Right atrium auricular region (tissue), 2 donors: Measurements from ENCODE around the gene NAGK. TPM values are rescaled to one million over a fixed set of nuclear protein-coding genes. Genes with fewer than 3 reads are reported as not detected.
"Not testable (repeated sequence)": the region's sequence is repeated elsewhere in the genome, so short reads cannot be mapped to it uniquely, and the experiment has no call there.

Experiments
- DNase-seq: peaks from one replicate; pipeline ENCODE4 v3.0.0-alpha.2; 2019; ENCODE audit warnings: low spot score
- H3K27ac ChIP-seq, 2 donors: fragments of 200-600 bp; sonication (generic); 1 replicate in 1 of 2; 2 replicates in 1 of 2; pipeline ENCODE4 v1.5.1; 2016 to 2019
- H3K27me3 ChIP-seq, 2 donors: fragments of 200-600 bp; sonication (generic); one replicate each; pipeline versions ENCODE4 v1.5.1 to v1.6.0; 2017 to 2019
- H3K36me3 ChIP-seq: fragments of 200-600 bp; sonication (generic); one replicate; pipeline ENCODE4 v1.5.1; 2016
- H3K4me1 ChIP-seq, 2 donors: fragments of 200-600 bp; sonication (generic); one replicate each; pipeline versions ENCODE4 v1.5.1 to v1.6.0; 2017 to 2019
- H3K4me3 ChIP-seq, 2 donors: fragments of 200-600 bp; sonication (generic); 1 replicate in 1 of 2; 2 replicates in 1 of 2; pipeline ENCODE4 v1.5.1; 2017 to 2019; ENCODE audit warnings: mild to moderate bottlenecking in 1 of 2, moderate library complexity in 1 of 2
- H3K9me3 ChIP-seq, 2 donors: fragments of 200-600 bp; sonication (generic); one replicate each; pipeline ENCODE4 v1.5.1; 2019
- CTCF ChIP-seq, 2 donors: fragments of 200-600 bp; sonication (generic); IDR thresholded peaks; one replicate each; pipeline ENCODE4 v1.5.1; 2019; ENCODE audit warnings: antibody characterized with exemption in 2 of 2
- total RNA-seq, 2 donors: library from RNA; depleted of rRNA; stranded (reverse); fragments of >200 nt; gene quantifications; one replicate each; pipeline ENCODE4 v1.1.0, GENCODE V29; 2016

NAGK gene
- total RNA-seq, 2 donors from 2014 or later = 30.4 to 45.5 TPM

- no peak overlapping the region for H3K27ac ChIP-seq
- peaks cover 47% of the 10 kb centered on the region for H3K36me3 ChIP-seq
- no peak for DNase-seq
- H3K9me3 ChIP-seq = no peaks in the 10 kb centered on the region
- H3K4me1 ChIP-seq = peaks cover 0 to 23% of the 10 kb centered on the region in 2 donors
- TF ChIP-seq CTCF (IDR thresholded peaks at IDR 0.05) = no peak
- H3K4me3 ChIP-seq = no peak overlapping the region
- no peaks in the 10 kb centered on the region for H3K27me3 ChIP-seq
These were observed 5.0 kb downstream of the NAGK start for GRCh38 chr2:71073475-71073874.

DNA sequence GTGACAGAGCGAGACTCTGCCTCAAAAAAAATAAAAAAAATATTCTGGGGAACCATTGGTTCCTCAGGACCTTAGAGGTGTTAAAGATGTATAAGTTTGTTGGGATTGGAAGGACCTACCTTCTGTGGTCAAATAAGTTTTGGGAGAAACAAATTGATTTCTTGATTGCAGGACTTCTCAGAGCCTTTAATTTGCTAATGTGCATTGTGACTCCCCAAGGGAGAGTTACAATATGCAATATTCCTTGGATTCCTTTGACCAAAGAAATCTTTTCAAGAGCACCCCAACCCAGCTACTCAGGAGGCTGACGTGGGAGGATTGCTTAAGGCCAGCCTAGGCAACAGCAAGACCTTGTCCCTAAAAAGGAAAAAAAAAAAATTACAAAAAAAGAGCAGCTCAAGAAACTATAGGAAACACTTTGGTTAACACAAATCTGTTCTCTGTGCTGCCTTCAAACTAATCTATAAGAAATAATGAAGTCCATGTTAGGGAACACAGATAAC is 6.5 kb downstream of the NAGK start:
- no peak for DNase-seq
- Histone ChIP-seq H3K4me1 (peaks cover 0 to 9% of the 10 kb centered on the region in 2 donors), H3K27ac (no peak overlapping the region), H3K4me3 (no peak overlapping the region), H3K9me3 (no peaks in the 10 kb centered on the region), H3K36me3 (peaks cover 50% of the 10 kb centered on the region), H3K27me3 (no peaks in the 10 kb centered on the region)
- no peak for TF ChIP-seq CTCF (IDR thresholded peaks at IDR 0.05)

DNA sequence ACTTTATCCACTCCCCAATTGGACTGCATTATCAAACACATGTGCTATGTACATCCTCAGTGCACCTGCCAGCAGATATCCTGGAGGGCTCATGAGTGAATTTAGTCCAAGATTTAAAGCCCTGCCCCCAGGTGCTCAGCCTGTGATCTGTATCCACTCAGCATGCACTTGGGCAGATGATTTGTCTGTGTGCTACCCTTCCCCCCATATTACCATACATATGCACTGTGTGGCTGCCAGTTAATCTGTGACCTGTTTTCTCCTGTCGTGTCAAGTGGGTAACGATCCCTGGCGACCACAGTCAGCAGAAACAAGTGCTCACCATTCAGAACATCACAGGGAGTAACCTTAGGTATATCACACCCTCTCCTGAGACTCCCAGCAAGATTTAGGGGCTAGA is 10.2 kb downstream of the NAGK start:
- no peak for TF ChIP-seq CTCF (IDR thresholded peaks at IDR 0.05)
- Histone ChIP-seq H3K36me3 (peaks cover 41% of the 10 kb centered on the region), H3K27me3 (no peaks in the 10 kb centered on the region)

GRCh38 chr2:71082402-71083252 is 14.2 kb downstream of the NAGK start:
- peaks cover 12% of the 10 kb centered on the region for H3K36me3 ChIP-seq
- TF ChIP-seq CTCF (IDR thresholded peaks at IDR 0.05) = no peak
- H3K9me3 ChIP-seq = no peaks in the 10 kb centered on the region
- no peaks in the 10 kb centered on the region for H3K27me3 ChIP-seq
- H3K4me3 ChIP-seq = no peak overlapping the region
- no peaks in the 10 kb centered on the region for H3K4me1 ChIP-seq
- H3K27ac ChIP-seq = no peak overlapping the region
- no peak for DNase-seq

More for the DNA sequence above, 10.2 kb downstream of the NAGK start:
- Histone ChIP-seq H3K4me1 (no peaks in the 10 kb centered on the region), H3K9me3 (no peaks in the 10 kb centered on the region), H3K4me3 (no peak overlapping the region), H3K27ac (no peak overlapping the region)
- DNase-seq = no peak

DNA sequence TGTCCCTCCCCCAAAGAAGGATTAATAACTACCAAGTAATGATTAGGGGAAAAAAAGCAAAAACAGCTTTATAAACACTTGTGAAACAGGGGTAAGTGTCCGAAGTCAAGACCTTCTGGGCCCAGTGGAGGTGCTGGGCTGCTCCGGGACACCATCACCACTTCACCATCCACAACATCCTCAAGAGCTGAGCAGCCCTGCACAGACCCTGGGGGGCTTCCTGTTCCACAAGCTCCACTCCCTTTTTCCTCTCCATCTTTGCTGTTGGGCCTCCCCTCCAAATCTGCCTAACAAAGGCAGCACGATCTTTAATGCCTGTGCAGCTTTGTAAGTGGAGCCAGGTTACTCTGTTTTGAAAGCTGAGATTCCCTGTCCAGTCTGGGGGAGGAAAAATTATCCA is 14.8 kb downstream of the NAGK start:
- not testable (repeated sequence) for H3K36me3 ChIP-seq, H3K27ac ChIP-seq, DNase-seq, H3K4me1 ChIP-seq, H3K4me3 ChIP-seq, H3K9me3 ChIP-seq, H3K27me3 ChIP-seq

DNA sequence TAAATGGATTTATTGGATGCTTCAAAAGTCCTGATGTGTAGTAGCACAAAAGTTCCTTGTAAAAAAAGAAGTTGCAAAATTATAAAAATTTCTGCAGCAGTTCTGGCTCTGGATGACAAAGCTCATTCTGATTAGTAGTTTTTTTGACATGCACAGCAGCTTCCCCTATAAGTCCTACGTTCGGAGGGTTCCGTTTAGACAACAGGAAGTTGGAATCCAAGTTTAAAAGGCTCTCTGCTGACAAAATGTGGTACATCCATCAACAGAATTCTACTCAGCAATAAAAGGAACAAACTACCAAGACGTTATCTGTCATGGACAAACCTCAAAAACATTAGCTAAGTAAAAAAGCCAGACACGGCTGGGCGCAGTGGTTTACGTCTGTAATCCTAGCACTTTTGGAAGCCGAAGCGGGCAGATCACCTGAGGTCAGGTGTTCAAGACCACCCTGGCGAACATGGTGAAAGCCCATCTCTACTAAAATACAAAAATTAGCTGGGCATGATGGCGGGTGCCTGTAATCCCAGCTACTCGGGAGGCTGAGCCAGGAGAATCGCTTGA is 15.4 kb downstream of the NAGK start:
- not testable (repeated sequence) for H3K4me3 ChIP-seq, H3K27me3 ChIP-seq, H3K9me3 ChIP-seq, H3K36me3 ChIP-seq, H3K27ac ChIP-seq, DNase-seq, H3K4me1 ChIP-seq

GRCh38 chr2:71085325-71086003 is 17.0 kb downstream of the NAGK start:
- not testable (repeated sequence) for H3K4me1 ChIP-seq, DNase-seq, H3K4me3 ChIP-seq, H3K9me3 ChIP-seq, H3K27ac ChIP-seq, H3K36me3 ChIP-seq, H3K27me3 ChIP-seq

- not testable (repeated sequence) for H3K4me3 ChIP-seq, H3K27ac ChIP-seq, H3K9me3 ChIP-seq, H3K36me3 ChIP-seq, DNase-seq, H3K27me3 ChIP-seq, H3K4me1 ChIP-seq
These were observed 21.0 kb downstream of the NAGK start for GRCh38 chr2:71089475-71089874.

DNA sequence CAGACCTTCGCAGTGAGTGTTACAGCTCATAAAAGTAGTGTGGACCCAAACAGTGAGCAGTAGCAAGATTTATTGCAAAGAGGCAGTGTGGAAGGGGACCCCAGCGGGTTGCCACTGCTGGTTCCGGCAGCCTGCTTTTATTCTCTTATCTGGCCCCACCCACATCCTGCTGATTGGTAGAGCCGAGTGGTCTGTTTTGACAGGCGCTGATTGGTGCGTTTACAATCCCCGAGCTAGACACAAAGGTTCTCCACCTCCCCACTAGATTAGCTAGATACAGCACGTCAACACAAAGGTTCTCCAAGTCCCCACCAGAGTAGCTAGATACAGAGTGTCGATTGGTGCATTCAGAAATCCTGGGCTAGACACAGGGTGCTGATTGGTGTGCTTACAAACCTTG is 23.4 kb downstream of the NAGK start:
- not testable (repeated sequence) for H3K4me3 ChIP-seq, H3K9me3 ChIP-seq, H3K4me1 ChIP-seq, H3K27me3 ChIP-seq, H3K27ac ChIP-seq, H3K36me3 ChIP-seq, DNase-seq
